DND-41 (cell line): ENCODE measurements around the gene SRRM4.
"Not testable (repeated sequence)": the region's sequence is repeated elsewhere in the genome, so short reads cannot be mapped to it uniquely, and the experiment has no call there.

Experiments
- ATAC-seq: fragments of 200-7000 bp; cut with Tn5 transposase; 3 replicates; pipeline ENCODE4 v1.9.1; 2021; ENCODE audit warnings: low read depth; ENCODE audit not compliant: insufficient read depth
- DNase-seq: peaks from one replicate; pipeline ENCODE4 v3.0.0-alpha.2; 2020
- H2AFZ ChIP-seq: 2 replicates; pipeline ENCODE4 v1.6.0; 2012; ENCODE audit warnings: low read depth, low read length
- H3K27ac ChIP-seq: 2 replicates; pipeline ENCODE4 v1.5.1; 2012; ENCODE audit warnings: low read length, inconsistent platforms
- H3K27me3 ChIP-seq: fragments of 200-600 bp; sonication (generic); 2 replicates; pipeline ENCODE4 v1.6.0; 2012; ENCODE audit warnings: low read length, mild to moderate bottlenecking, inconsistent platforms; ENCODE audit not compliant: insufficient read depth, poor library complexity
- H3K36me3 ChIP-seq: 2 replicates; pipeline ENCODE4 v1.5.1; 2012; ENCODE audit warnings: low read length, inconsistent platforms; ENCODE audit not compliant: insufficient read depth
- H3K4me1 ChIP-seq: 2 replicates; pipeline ENCODE4 v1.5.1; 2012; ENCODE audit warnings: mild to moderate bottlenecking, low read length; ENCODE audit not compliant: insufficient read depth
- H3K4me2 ChIP-seq: 2 replicates; pipeline ENCODE4 v1.6.0; 2012; ENCODE audit warnings: mild to moderate bottlenecking, moderate library complexity, low read length, inconsistent platforms; ENCODE audit not compliant: insufficient read depth
- H3K4me3 ChIP-seq, 2 experiments: fragments of 200-600 bp in 1 of 2; shearing (Covaris generic) in 1 of 2; 2 replicates each; pipeline ENCODE4 v1.5.1; 2012 to 2016; ENCODE audit warnings: inconsistent platforms in 2 of 2, low read length in 2 of 2, mild to moderate bottlenecking in 2 of 2, low read depth in 1 of 2, moderate library complexity in 1 of 2
- H3K79me2 ChIP-seq: 2 replicates; pipeline ENCODE4 v1.6.0; 2012; ENCODE audit warnings: low read length, inconsistent platforms; ENCODE audit not compliant: insufficient read depth
- H3K9ac ChIP-seq: 2 replicates; pipeline ENCODE4 v1.6.0; 2012; ENCODE audit warnings: low read depth, mild to moderate bottlenecking, inconsistent platforms, low read length, moderate library complexity
- H3K9me3 ChIP-seq: 2 replicates; pipeline ENCODE4 v1.5.1; 2012; ENCODE audit warnings: low read length, moderate library complexity, mild to moderate bottlenecking, inconsistent platforms; ENCODE audit not compliant: insufficient read depth, severe bottlenecking
- H4K20me1 ChIP-seq: 2 replicates; pipeline ENCODE4 v1.6.0; 2012; ENCODE audit warnings: low read length; ENCODE audit not compliant: insufficient read depth
- CTCF ChIP-seq: IDR thresholded peaks from 2 replicates; pipeline ENCODE4 v1.5.1; 2012; ENCODE audit warnings: borderline replicate concordance, low read length, moderate library complexity, mild to moderate bottlenecking; ENCODE audit not compliant: poor library complexity, severe bottlenecking; ENCODE audit errors: extremely low read depth
- EZH2 ChIP-seq: IDR thresholded peaks from 3 replicates; pipeline ENCODE4 v1.6.1; 2012; ENCODE audit warnings: borderline replicate concordance, low read depth, mild to moderate bottlenecking, moderate library complexity, low read length, inconsistent platforms; ENCODE audit not compliant: severe bottlenecking

Gene SRRM4

GRCh38 chr12:119019166-119019565, 37.8 kb downstream of the SRRM4 start:
- H3K4me2 ChIP-seq, result no peak overlapping the region
- DNase-seq (no peak), ATAC-seq (no peak)
- H3K79me2 ChIP-seq, result no peaks in the 10 kb centered on the region
- no peaks in the 10 kb centered on the region for H3K9me3 ChIP-seq
- no peaks in the 10 kb centered on the region for H4K20me1 ChIP-seq
- H3K9ac ChIP-seq, result no peak overlapping the region
- no peak overlapping the region for H3K27ac ChIP-seq
- TF ChIP-seq EZH2 (no peak), CTCF (no peak)
- H3K4me3 ChIP-seq, result no peak overlapping the region
- peaks cover 4% of the 10 kb centered on the region for H3K27me3 ChIP-seq
- no peaks in the 10 kb centered on the region for H3K4me1 ChIP-seq
- no peak overlapping the region for H2AFZ ChIP-seq
- H3K36me3 ChIP-seq, result no peaks in the 10 kb centered on the region

DNA sequence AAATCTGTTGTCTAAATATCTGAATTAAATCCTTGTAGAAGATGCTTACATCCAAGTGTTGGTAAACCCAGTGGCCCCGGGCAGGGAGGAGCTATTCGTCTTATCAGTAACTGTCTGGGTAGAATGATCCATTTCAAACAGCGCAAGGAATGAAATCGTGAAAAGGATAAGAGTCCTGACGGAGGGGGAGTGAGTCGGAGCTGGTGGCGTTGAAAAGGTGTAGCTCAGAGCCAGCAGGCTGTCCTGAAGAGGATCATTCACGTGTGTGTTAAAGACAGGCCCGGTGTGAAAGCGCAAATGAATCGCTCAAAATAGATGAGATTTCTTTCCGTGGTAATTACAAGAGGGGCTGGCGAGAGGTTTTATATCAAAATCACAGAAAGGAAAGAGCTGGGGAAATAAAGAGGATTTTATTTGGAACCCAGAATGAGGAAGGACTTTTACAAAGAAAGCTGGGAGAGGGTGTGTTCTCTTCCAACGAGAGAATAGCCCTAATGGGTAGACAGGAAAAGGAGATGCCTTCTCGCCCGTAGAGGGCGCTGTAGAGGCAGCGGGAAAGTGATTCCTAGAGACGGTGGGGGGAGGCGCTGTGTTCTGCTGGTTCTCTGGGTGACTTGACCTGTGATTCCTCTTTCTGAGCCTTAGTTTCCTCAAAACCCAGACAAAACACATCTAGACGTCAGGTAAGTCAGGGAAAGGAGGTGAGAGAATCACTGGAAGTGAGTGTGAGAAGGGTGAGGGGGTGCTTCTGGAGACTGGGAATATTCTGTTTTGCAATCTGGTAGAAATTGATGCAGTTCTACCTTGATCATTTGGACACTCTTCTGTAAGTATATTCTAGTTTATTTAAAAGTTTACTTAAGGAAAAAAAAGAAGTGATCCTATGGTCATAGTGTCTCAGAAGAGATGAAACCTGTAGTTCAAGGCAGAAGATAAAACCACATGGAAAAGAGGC, 39.3 kb downstream of the SRRM4 start:
- Histone ChIP-seq H3K9ac (no peak overlapping the region), H3K27ac (no peak overlapping the region), H3K27me3 (peaks cover 4% of the 10 kb centered on the region), H2AFZ (no peak overlapping the region), H3K9me3 (no peaks in the 10 kb centered on the region), H3K36me3 (no peaks in the 10 kb centered on the region), H3K4me1 (no peaks in the 10 kb centered on the region), H3K4me3 (no peak overlapping the region), H4K20me1 (no peaks in the 10 kb centered on the region), H3K79me2 (no peaks in the 10 kb centered on the region), H3K4me2 (no peak overlapping the region)
- no peak for ATAC-seq
- TF ChIP-seq EZH2 (no peak), CTCF (peak; percentile 65)
- DNase-seq, result peak; percentile 28

DNA sequence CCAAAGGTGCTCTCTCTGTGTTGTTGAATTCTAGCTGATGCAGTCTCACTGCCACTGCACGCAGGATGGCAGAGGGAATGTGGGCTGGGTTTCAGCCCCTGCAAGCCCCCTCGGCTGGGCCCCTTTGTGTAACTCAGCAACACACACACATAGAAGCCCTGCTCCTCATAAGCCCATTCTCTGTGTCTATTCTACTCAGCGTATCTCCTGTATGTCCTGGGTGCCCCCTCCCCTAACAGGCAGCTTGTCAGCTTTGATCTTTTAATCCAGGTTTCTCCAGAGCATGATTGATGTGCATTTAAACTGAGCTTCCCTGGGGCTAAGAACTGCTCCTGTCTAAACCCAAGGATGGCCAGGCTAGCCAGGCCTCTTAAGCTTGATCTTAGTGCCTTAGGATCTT, 43.0 kb downstream of the SRRM4 start:
- no peaks in the 10 kb centered on the region for H4K20me1 ChIP-seq
- H3K9me3 ChIP-seq, result no peaks in the 10 kb centered on the region
- H3K36me3 ChIP-seq, result no peaks in the 10 kb centered on the region
- no peaks in the 10 kb centered on the region for H3K79me2 ChIP-seq
- no peak overlapping the region for H3K4me3 ChIP-seq
- ATAC-seq (no peak), DNase-seq (no peak)
- peaks cover 4% of the 10 kb centered on the region for H3K27me3 ChIP-seq
- no peak overlapping the region for H3K9ac ChIP-seq
- no peaks in the 10 kb centered on the region for H3K4me1 ChIP-seq
- no peak overlapping the region for H3K27ac ChIP-seq
- TF ChIP-seq CTCF, result no peak
- no peak for TF ChIP-seq EZH2
- no peak overlapping the region for H3K4me2 ChIP-seq
- H2AFZ ChIP-seq, result no peak overlapping the region

DNA sequence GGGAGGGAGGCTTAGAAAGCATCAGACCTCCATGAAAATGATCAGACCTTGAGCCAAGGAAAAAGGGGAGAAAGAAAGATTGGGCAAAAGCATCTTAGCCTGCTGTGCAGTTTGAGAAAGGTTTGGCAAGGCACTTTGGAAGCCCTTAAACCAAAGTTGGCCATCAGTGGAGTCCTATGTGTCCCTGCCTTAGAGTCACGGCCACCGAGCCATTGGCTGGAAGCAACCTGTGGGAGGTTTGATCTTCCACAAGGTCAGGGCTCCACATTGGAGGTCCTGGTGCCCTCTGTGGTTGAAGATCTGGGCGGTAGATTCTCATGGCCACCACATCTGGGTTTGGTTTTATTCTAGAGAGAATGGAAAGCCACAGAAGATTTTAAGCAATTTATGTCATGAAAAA, 44.4 kb downstream of the SRRM4 start:
- H3K79me2 ChIP-seq, result no peaks in the 10 kb centered on the region
- no peaks in the 10 kb centered on the region for H3K9me3 ChIP-seq
- no peak overlapping the region for H2AFZ ChIP-seq
- ATAC-seq (no peak), DNase-seq (no peak)
- H3K4me2 ChIP-seq, result no peak overlapping the region
- H3K9ac ChIP-seq, result no peak overlapping the region
- TF ChIP-seq CTCF, result no peak
- TF ChIP-seq EZH2, result no peak
- H3K4me1 ChIP-seq, result no peaks in the 10 kb centered on the region
- H3K27ac ChIP-seq, result no peak overlapping the region
- no peaks in the 10 kb centered on the region for H4K20me1 ChIP-seq
- H3K36me3 ChIP-seq, result no peaks in the 10 kb centered on the region
- H3K27me3 ChIP-seq, result peaks cover 4% of the 10 kb centered on the region
- H3K4me3 ChIP-seq, result no peak overlapping the region

- H3K27ac ChIP-seq, H3K4me3 ChIP-seq, H3K36me3 ChIP-seq, ATAC-seq, H3K27me3 ChIP-seq, H3K4me2 ChIP-seq, H4K20me1 ChIP-seq, DNase-seq, H3K4me1 ChIP-seq, H3K9ac ChIP-seq, H3K79me2 ChIP-seq, H2AFZ ChIP-seq, H3K9me3 ChIP-seq: not testable (repeated sequence)
Observed at GRCh38 chr12:119033332-119033731, 52.0 kb downstream of the SRRM4 start.
